Activated naive CD4-positive, alpha-beta T cell treated with anti-CD3 and anti-CD28 coated beads for 36 hours (primary cell): ENCODE results near the gene RIPK4. TPM values are rescaled to one million over a fixed set of nuclear protein-coding genes. Genes with fewer than 3 reads are reported as not detected.

Experiments
- CTCF ChIA-PET: fragments of 350-600 bp; sonication (Branson Sonifier 250); formaldehyde crosslinking; loops from one replicate; lab custom pipeline; 2021; ENCODE audit warnings: antibody characterized with exemption; lab: Charles Lee
- DNase-seq: peaks from one replicate; pipeline ENCODE4 v3.0.0-alpha.2; 2020
- H3K27ac Mint-ChIP-seq: one replicate; pipeline ENCODE4 v1.8.0; 2021; ENCODE audit warnings: mild to moderate bottlenecking, mixed read lengths
- H3K27me3 Mint-ChIP-seq: one replicate; pipeline ENCODE4 v1.8.0; 2021; ENCODE audit warnings: low read depth, mixed read lengths
- H3K36me3 Mint-ChIP-seq: one replicate; pipeline ENCODE4 v1.8.0; 2021; ENCODE audit warnings: low read depth, mixed read lengths
- H3K4me1 Mint-ChIP-seq: one replicate; pipeline ENCODE4 v1.8.0; 2021; ENCODE audit warnings: low read depth, mixed read lengths
- H3K4me3 Mint-ChIP-seq: one replicate; pipeline ENCODE4 v1.8.0; 2021; ENCODE audit warnings: mild to moderate bottlenecking, moderate library complexity, mixed read lengths
- H3K9me3 Mint-ChIP-seq: one replicate; pipeline ENCODE4 v1.8.0; 2021; ENCODE audit warnings: mixed read lengths
- intact Hi-C: fragments of 100-400 bp; cut with micrococcal nuclease; formaldehyde crosslinking; loops from one replicate; pipeline ENCODE4 v1.15.1; 2023
- total RNA-seq, 2 experiments: library from RNA; stranded (reverse); gene quantifications; one replicate each; pipeline ENCODE4 v1.2.3, GENCODE V29; 2021

Gene RIPK4
- total RNA-seq = under 1 TPM; 0.33 to 0.49 TPM

GRCh38 chr21:41766883-41767605 is at the start of gene RIPK4:
Gene RIPK4 (minus strand): TSS chr21:41767052. CDS start chr21:41767041, 11 bp downstream.
- Mint-ChIP-seq H3K4me3 (peak within 1 kb of the TSS; percentile 75), H3K27ac (no peak within 1 kb of the TSS), H3K9me3 (no peaks in the 10 kb centered on the region), H3K4me1 (peaks cover 26% of the 10 kb centered on the region), H3K36me3 (no peaks in the 10 kb centered on the region), H3K27me3 (peaks cover 60% of the 10 kb centered on the region)
- intact Hi-C loops = loop anchor here (5.0 kb wide), 2 partner anchors 240 to 485 kb away; no protein-coding TSS in a partner anchor
- peak; percentile 77 for DNase-seq
- CTCF ChIA-PET = interaction anchor here (1.3 kb wide), 1 partner anchor 351 kb away, joined by 3 read pairs; no protein-coding TSS in a partner anchor

- H3K4me1 Mint-ChIP-seq = peaks cover 10% of the 10 kb centered on the region
- intact Hi-C loops = loop anchor here (1.0 kb wide), 3 partner anchors 101 to 301 kb away; no protein-coding TSS in a partner anchor
- H3K27me3 Mint-ChIP-seq = no peaks in the 10 kb centered on the region
- CTCF ChIA-PET = interaction anchor here (0.9 to 2.6 kb wide), 19 partner anchors 8 to 533 kb away, joined by 3 to 34 read pairs (median 4); no protein-coding TSS in a partner anchor
- H3K27ac Mint-ChIP-seq = no peak overlapping the region
- no peak overlapping the region for H3K4me3 Mint-ChIP-seq
- H3K36me3 Mint-ChIP-seq = peaks cover 12% of the 10 kb centered on the region
- no peak for DNase-seq
- H3K9me3 Mint-ChIP-seq = no peaks in the 10 kb centered on the region
Measured at GRCh38 chr21:41815652-41816582, 49.1 kb upstream of the RIPK4 start.

GRCh38 chr21:41813226-41813625 is 46.4 kb upstream of the RIPK4 start:
- H3K4me3 Mint-ChIP-seq = no peak overlapping the region
- H3K27ac Mint-ChIP-seq = no peak overlapping the region
- CTCF ChIA-PET = no interaction called here
- H3K4me1 Mint-ChIP-seq = peaks cover 10% of the 10 kb centered on the region
- no peaks in the 10 kb centered on the region for H3K9me3 Mint-ChIP-seq
- intact Hi-C loops = no loop called here
- peaks cover 17% of the 10 kb centered on the region for H3K36me3 Mint-ChIP-seq
- no peaks in the 10 kb centered on the region for H3K27me3 Mint-ChIP-seq
- no peak for DNase-seq

- no peak overlapping the region for H3K27ac Mint-ChIP-seq
- H3K27me3 Mint-ChIP-seq = no peaks in the 10 kb centered on the region
- H3K9me3 Mint-ChIP-seq = no peaks in the 10 kb centered on the region
- DNase-seq = no peak
- H3K4me1 Mint-ChIP-seq = peaks cover 10% of the 10 kb centered on the region
- intact Hi-C loops = no loop called here
- no peak overlapping the region for H3K4me3 Mint-ChIP-seq
- peaks cover 17% of the 10 kb centered on the region for H3K36me3 Mint-ChIP-seq
- CTCF ChIA-PET = no interaction called here
Measured at GRCh38 chr21:41812679-41813078, 45.8 kb upstream of the RIPK4 start.

- Mint-ChIP-seq H3K4me3 (no peak overlapping the region), H3K36me3 (peaks cover 24% of the 10 kb centered on the region), H3K27me3 (no peaks in the 10 kb centered on the region), H3K27ac (no peak overlapping the region), H3K4me1 (no peaks in the 10 kb centered on the region), H3K9me3 (no peaks in the 10 kb centered on the region)
- CTCF ChIA-PET = interaction anchor here (1.9 kb wide), 1 partner anchor 307 kb away, joined by 8 read pairs; no protein-coding TSS in a partner anchor
- intact Hi-C loops = no loop called here
- DNase-seq = no peak
Measured at GRCh38 chr21:41810597-41810932, 43.7 kb upstream of the RIPK4 start.

GRCh38 chr21:41809891-41810596 is 43.2 kb upstream of the RIPK4 start:
- Mint-ChIP-seq H3K27me3 (no peaks in the 10 kb centered on the region), H3K4me3 (no peak overlapping the region), H3K4me1 (no peaks in the 10 kb centered on the region), H3K9me3 (no peaks in the 10 kb centered on the region), H3K36me3 (peaks cover 22% of the 10 kb centered on the region), H3K27ac (no peak overlapping the region)
- no peak for DNase-seq
- intact Hi-C loops = no loop called here
- CTCF ChIA-PET = interaction anchor here (1.9 kb wide), 1 partner anchor 307 kb away, joined by 8 read pairs; no protein-coding TSS in a partner anchor

GRCh38 chr21:41808846-41809245 is 42.0 kb upstream of the RIPK4 start:
- intact Hi-C loops = no loop called here
- H3K4me3 Mint-ChIP-seq = no peak overlapping the region
- H3K27ac Mint-ChIP-seq = no peak overlapping the region
- H3K9me3 Mint-ChIP-seq = no peaks in the 10 kb centered on the region
- H3K36me3 Mint-ChIP-seq = peaks cover 24% of the 10 kb centered on the region
- no peaks in the 10 kb centered on the region for H3K4me1 Mint-ChIP-seq
- no peak for DNase-seq
- CTCF ChIA-PET = interaction anchor here (2.2 kb wide), 1 partner anchor 8 kb away, joined by 12 read pairs; no protein-coding TSS in a partner anchor
- no peaks in the 10 kb centered on the region for H3K27me3 Mint-ChIP-seq

GRCh38 chr21:41808094-41808493 is 41.2 kb upstream of the RIPK4 start:
- CTCF ChIA-PET = interaction anchor here (0.6 to 2.2 kb wide), 2 partner anchors 9 to 12 kb away, joined by 3 to 12 read pairs; no protein-coding TSS in a partner anchor
- Mint-ChIP-seq H3K4me1 (no peaks in the 10 kb centered on the region), H3K36me3 (peaks cover 23% of the 10 kb centered on the region), H3K4me3 (no peak overlapping the region), H3K27ac (no peak overlapping the region), H3K27me3 (no peaks in the 10 kb centered on the region), H3K9me3 (no peaks in the 10 kb centered on the region)
- no peak for DNase-seq
- intact Hi-C loops = no loop called here

- CTCF ChIA-PET = no interaction called here
- Mint-ChIP-seq H3K36me3 (peaks cover 26% of the 10 kb centered on the region), H3K27ac (no peak overlapping the region)
Measured at GRCh38 chr21:41806773-41807172, 39.9 kb upstream of the RIPK4 start.

GRCh38 chr21:41805643-41806042 is 38.8 kb upstream of the RIPK4 start:
- no peak overlapping the region for H3K27ac Mint-ChIP-seq
- no peaks in the 10 kb centered on the region for H3K9me3 Mint-ChIP-seq
- H3K27me3 Mint-ChIP-seq = no peaks in the 10 kb centered on the region
- intact Hi-C loops = no loop called here
- peaks cover 26% of the 10 kb centered on the region for H3K36me3 Mint-ChIP-seq
- CTCF ChIA-PET = interaction anchor here (1.2 kb wide), 1 partner anchor 11 kb away, joined by 3 read pairs; no protein-coding TSS in a partner anchor
- H3K4me1 Mint-ChIP-seq = no peaks in the 10 kb centered on the region
- DNase-seq = no peak
- H3K4me3 Mint-ChIP-seq = no peak overlapping the region

More at GRCh38 chr21:41806773-41807172, 39.9 kb upstream of the RIPK4 start:
- Mint-ChIP-seq H3K4me1 (no peaks in the 10 kb centered on the region), H3K4me3 (no peak overlapping the region), H3K27me3 (no peaks in the 10 kb centered on the region), H3K9me3 (no peaks in the 10 kb centered on the region)
- no peak for DNase-seq
- intact Hi-C loops = no loop called here

- no peaks in the 10 kb centered on the region for H3K4me1 Mint-ChIP-seq
- CTCF ChIA-PET = interaction anchor here (1.2 kb wide), 1 partner anchor 11 kb away, joined by 3 read pairs; no protein-coding TSS in a partner anchor
- no peak overlapping the region for H3K4me3 Mint-ChIP-seq
- DNase-seq = no peak
- peaks cover 25% of the 10 kb centered on the region for H3K36me3 Mint-ChIP-seq
- no peak overlapping the region for H3K27ac Mint-ChIP-seq
- H3K27me3 Mint-ChIP-seq = no peaks in the 10 kb centered on the region
- intact Hi-C loops = no loop called here
- H3K9me3 Mint-ChIP-seq = no peaks in the 10 kb centered on the region
Measured at GRCh38 chr21:41805038-41805437, 38.2 kb upstream of the RIPK4 start.
